HG03025 (cell line): ENCODE measurements around the gene TMEM131.
"Not testable (repeated sequence)": the region's sequence is repeated elsewhere in the genome, so short reads cannot be mapped to it uniquely, and the experiment has no call there.

Source experiments
- ATAC-seq: cut with Tn5 transposase; IDR thresholded peaks from one replicate; pipeline ENCODE4 v1.9.1; 2021; ENCODE audit warnings: mild to moderate bottlenecking, moderate library complexity; ENCODE audit not compliant: unreplicated experiment, low FRiP score

Gene TMEM131

DNA sequence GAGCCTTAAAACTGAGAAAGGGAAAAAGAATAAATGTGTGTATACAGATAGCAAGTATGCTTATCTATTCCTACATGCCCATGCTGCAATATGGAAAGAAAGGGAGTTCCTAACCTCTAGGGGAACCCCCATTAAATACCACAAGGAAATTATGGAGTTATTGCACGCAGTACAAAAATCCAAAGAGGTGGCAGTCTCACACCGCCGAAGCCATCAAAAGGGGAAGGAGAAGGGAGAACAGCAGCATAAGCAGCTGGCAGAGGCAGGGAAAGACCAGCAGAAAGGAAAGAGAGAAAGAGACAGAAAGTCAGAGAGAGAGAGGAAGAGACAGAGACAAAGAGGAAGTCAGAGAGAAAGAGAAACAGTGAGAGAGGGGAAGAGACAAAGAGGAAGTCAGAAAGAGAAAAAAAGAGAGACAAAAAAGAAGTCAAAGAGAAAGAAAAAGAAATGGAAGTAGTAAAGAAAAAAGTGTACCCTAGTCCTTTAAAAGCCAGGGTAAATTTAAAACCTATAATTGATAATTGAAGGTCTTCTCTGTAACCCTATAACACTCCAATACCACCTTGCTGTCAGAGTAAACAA, 169.4 kb downstream of the TMEM131 start:
- not testable (repeated sequence) for ATAC-seq

DNA sequence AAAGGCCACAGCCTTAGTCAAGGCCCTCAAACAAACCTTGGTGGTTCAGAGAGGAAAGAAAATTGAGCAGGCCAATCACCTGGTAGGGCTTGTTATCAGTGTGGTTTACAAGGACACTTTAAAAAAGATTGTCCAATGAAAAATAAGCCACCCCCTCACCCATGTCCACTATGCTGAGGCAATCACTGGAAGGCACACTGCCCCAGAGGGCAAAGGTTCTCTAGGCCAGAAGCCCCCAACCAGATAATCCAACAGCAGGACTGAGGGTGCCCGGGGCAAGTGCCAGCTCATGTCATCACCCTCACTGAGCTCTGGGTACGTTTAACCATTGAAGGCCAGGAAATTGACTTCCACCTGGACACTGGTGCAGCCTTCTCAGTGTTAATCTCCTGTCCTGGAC, 171.7 kb downstream of the TMEM131 start:
- not testable (repeated sequence) for ATAC-seq

DNA sequence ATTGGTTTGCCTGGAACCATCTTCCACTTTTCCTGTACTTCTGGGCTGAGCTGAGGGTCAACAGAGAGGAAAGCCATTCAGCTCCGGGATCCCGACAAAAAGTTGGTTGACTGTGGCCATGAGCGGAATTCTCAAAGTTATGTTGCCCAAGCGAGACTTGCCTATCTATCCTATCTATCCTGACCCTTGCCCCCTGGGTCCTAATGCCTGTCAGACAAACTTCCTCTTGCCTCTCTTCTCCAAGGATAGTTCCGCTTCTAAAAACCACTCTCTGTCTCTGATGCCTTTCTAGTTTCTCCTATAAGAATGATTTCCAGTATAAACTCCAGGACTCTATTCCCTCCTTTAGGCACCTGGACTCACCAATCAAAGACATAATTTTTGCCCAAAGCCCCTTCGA, 173.9 kb downstream of the TMEM131 start:
- ATAC-seq = not testable (repeated sequence)

DNA sequence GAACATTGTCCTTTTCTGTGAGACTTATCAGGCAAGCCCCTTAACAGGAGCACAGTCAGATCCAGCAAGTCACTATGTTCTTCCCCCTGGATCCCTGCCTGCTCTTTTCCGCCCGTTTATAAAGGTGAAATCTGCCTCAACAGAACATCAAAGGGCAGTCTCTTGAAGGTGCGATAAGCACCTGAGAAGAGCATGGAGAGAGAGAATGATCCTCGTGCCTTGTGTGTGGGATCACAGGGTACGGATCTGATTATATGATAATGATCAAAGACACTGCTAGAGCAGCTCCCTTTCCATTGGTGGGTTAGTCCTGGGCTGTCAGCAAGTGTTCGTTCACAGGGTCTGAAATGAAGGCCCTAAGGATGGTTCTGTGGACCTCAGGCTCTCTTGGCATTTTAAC, 176.0 kb downstream of the TMEM131 start:
- no peak for ATAC-seq

DNA sequence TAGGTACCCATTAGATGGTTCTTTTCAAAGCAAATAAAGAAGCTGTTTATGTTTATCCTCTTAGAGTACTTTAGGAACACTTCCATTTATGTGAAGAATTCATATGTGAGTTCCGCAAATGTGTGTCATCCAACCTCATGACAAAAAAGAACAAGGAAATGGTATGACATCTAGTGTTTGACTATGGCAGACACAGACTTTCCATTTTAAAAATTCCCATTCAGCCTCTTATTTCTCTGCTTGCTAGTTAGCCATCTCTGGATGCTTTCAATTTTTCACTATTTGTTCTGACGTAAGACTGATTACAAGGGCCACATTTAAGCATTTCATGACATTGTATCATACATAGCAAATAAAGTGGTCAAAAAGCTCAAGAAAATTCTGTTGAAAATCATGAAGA, 179.3 kb downstream of the TMEM131 start:
- no peak for ATAC-seq

DNA sequence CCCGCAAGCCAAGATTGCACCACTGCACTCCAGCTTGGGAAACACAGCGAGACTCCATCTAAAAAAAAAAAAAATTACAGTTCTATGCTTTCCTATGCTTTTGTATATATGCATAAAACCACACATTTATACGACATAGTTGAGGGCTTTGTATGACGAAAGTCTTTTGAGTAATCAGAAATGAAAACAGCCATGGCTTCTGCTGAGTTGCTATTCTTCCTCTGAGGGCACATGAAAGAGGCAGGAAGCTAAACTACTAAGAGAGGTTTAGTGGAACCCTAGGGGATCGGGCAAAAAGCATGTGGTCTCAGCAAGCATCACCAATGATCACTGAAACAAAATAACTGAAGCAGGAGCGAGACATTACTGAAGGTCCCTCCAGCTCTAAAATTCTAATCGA, 182.8 kb downstream of the TMEM131 start:
- ATAC-seq = no peak

DNA sequence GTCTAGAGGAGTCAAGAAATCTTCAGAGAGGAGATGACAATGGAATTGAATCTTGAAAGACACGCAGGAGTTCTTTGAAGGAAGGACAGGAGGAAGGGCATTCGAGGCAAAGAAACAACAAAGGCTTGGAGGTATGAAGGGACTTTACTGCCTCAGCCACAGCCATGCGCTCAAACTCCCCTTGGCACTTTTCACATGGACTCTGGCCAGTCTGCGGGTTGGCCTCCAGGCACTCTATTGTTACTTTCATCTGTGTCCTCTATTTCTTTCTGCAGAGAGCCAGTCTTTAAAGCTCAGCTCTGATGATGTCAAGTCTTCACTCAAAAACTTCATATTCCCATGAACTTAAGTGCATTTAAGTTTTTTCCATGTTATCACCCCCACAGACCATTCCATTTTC, 186.9 kb downstream of the TMEM131 start:
- no peak for ATAC-seq

DNA sequence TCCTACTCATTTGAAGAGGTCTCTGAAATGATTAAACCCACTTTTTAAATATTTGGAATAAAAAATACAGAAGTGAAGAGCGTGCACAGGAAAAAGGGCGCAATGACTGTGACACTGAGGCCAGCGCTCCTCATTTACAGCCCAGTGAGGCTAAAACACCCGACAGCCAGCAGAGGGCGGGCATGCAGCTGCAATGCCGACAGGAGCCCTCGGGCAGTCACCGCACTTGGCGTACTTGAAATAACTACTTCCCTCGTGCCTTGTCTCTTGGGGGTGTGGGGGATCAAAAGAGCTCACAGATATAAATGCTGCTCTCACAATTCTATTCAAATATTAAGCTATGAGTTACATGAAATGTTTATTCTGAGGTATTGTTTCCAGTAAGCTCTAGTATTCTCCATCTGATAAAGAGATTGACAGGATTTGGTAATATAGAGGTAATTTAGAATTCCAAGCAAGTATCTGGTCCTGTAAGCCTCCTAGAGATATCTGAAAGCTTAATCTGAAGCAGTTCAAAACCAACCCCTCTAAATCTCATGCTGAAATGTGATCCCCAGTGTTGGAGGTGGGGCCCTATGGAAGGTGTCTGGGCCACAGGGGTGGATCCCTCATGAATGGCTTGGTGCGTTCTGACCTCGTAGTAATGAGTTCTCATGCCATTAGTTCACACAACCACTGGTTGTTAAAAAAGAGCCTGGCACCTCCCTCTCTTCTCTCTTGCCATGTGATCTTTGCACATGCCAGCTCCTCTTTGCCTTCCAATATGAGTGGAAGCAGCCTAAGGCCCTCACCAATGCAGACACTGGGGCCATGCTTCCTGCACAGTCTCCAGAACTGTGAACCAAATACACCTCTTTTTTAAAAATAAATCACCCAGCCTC, 188.8 kb downstream of the TMEM131 start:
- no peak for ATAC-seq

DNA sequence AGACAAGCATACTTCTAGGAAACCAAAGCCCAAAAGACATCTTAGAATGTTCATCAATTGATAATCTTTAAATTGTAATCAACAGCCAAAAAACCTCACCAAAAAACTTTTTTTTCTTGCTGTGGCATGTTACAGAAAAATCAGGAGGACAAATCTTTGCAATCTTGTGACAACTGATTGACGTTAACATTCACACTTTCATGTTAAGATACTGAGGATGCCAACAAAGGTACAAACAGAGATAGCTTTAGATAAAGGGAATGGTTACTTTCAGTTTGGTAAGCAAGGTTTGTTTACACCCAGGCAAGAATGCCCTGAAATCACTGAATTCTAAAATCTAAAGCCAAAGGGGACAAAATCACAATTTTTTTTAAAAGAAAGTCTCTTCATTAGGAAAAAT, 190.0 kb downstream of the TMEM131 start:
- no peak for ATAC-seq

DNA sequence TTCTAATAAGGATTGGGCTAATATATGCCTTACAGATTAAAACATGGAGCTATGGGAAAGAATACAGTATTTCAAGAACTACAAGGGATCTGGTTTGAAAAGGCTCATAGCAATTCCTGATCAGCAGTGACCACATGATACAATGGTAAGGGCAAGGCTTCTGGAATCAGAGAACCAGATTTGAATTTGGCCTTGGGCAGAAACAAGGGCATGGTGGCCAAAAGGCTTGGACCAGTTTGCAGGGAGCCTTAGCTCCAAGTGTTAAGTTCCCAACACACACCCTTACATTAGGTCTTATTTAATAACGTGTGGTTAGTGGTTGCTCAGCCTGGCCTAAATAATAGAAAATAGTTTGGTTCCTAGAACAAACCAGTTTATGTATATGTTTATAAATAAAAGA, 194.7 kb downstream of the TMEM131 start:
- ATAC-seq = no peak

DNA sequence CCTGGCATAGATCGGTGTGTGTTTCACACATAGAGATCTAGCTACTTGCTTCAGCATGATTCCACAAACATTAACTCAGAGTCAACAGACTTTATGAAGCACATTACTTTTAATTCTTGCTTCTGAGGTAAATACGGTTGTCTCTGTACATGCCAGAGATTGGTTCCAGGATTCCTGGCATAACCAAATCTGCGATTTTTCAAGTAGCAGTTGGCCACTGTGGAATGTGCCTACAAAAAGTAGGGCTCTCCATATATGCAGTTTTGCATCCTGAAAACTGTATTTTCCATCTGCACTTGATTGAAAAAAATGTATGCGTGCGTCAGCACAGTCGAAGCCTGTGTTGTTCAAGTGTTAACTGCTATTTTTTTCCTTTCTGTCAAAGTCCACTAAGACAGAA, 197.3 kb downstream of the TMEM131 start:
- no peak for ATAC-seq

DNA sequence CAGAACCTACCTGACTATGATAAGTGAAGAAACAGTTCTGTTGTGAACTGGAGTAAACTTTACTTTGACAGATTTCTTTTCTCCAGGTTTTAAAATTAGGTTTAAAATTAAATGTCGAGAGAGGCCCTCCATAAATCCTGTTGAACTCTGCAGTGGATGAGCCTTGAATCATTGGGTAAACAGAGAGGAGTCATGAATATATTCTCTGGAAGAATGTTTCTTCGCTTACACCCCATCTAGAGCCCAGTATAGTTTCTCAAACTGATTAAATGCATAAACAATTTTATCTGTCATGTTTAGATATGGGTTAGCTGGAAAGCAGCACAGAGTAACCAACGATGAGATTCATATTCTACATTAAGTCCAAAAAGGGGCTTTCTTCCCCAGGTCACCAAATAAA, 198.4 kb downstream of the TMEM131 start:
- ATAC-seq = no peak

DNA sequence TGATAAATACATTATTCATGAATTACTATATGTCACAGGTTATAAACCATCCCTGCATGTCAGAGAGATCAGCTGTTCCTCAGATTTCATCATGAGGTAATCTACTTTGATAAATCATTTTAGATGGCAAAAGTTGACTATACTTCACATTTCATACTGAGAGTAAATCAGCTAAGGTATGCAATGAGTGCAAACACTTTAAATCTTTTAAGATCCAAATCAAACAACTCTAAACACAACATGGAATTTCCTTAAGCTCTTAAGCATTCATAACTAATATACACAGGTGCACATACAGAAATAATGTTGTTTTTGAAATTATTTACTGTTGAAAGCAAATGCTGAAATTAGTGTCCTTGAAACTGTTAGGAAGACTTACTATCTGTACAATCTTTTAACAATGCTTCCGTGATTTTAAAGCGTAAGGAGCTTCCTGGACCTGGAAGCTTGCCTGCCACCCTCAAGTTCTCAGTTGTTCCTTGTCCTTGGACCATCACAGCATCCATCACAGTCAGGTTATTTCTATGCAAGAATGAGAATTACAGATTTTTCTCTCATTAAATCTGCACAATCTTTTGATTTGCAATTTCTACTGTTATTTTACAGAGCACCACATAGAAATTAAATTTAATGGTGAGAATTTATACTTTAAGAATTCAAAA, 199.2 kb downstream of the TMEM131 start:
- no peak for ATAC-seq

DNA sequence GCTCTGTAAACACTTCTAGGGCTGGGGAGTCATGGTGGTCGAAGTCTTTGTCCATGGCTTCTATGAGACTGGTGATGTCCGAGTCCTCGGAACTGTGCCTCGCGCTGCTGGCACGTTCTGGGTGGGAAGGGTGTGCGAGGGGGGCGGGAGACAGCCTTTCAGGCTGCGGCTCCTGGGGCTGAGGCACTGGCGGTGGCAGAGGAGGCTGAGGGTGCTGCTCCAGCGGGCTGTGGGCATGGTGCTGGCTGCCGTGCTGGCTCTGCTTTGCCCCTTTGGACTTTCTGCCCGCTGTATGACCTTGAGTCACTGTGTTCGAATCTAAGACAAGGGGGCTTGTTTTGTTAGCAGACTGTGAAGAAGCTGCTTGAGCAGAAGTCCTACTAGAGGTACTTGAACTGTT, 203.3 kb downstream of the TMEM131 start:
- ATAC-seq = no peak

DNA sequence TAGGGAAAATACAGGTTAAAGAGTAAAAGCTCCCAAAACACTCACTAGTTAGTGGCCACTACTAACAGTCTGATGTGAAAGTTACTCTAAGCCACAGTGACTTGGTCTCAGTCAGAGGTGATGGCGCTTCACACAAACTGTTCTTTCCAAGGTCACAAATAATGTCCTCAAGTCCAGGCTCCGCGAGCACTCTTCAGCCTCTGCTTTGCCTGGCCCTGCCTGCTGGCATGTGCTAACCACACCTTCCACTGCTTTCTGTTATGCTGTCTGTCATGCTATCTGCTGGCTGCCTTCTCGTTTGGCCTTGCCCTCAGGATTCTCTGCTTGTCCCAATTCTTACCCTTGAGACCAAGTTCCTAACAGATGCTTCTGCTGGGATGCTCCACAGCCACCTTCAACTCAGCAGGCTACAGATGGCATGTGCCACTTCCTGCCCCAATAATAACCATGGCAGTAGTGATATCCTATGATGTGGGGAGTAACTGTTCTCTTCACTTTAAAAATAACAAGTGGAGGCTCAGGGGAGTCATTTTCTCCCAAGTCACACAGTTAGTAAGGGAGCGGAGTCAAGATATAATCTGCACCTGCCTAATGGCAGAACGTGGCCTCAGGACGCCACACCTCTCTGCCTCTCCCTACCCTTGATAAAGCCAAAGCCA, 206.6 kb downstream of the TMEM131 start:
- no peak for ATAC-seq

DNA sequence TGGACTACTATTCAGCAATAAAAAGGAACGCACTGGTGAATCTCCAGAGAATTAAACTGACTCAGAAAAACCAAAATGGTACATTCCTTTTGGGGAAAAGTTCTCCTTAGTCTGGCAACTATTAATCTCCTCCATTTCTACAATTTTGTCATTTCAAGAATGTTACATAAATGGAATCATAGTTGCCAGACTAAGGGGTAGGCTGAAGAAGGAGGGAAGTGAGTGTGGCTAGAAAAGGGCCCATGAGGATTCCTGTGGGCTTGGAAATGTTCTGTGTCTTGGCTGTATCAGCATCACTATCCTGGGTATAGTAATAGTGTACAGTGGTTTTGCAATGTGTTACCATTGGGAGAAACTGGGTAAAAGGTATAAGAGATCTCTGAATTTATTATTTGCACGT, 209.9 kb downstream of the TMEM131 start:
- ATAC-seq = no peak

DNA sequence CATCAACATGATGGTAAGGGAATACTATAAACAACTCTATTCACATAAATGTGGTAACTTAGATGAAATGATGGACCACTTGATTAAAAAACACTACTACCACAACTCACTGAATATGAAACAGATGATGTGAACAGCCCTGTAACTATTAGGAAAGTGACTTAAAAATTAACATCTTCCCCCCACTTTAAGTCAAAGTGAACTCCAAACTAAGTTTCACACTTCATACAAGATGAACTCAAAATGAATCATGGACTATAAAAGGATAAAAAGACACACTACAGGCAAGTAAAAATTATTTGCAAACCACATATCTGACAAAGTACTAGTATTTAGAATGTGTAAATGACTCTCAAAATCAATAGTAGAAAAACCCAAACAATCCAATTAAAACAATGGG, 210.8 kb downstream of the TMEM131 start:
- ATAC-seq = no peak

DNA sequence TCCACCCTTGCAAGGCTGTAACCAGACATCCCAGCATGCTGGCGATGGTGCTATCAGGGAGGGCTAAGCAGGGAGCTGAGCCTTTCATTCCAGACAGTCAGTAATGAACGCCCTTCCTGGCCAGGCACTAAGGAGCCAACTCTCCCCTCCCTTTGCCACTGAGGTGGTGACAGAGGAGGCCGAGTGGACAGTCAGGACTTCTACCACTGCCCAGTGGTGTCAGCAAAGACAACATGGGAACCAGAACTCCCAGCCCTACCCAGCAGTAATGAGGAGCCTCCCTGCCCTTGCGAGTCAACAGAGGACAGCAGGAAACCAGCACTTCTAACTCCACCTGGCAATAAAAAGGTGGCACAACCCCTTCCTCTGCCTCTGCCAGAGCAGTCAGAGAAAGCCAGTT, 213.8 kb downstream of the TMEM131 start:
- ATAC-seq = no peak

DNA sequence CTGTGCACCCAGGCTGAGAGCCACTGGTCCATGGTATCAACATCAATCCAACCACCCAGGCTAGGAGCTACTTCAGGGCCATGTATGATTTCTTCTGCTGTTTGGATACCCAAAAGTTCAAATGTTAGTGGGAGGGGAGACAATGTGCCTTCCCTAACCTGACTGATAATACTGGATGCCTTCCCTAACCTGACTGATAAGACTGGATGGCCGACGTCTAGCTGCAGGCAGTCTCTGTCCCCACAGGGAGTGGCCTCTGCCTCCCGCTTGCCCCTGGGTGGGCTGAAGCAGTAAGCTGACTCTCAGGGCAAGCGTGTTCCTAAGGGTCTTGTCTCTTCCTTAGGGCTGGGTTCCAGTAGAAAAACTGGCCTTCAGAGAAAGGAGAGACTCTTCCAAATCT, 216.6 kb downstream of the TMEM131 start:
- ATAC-seq = no peak

DNA sequence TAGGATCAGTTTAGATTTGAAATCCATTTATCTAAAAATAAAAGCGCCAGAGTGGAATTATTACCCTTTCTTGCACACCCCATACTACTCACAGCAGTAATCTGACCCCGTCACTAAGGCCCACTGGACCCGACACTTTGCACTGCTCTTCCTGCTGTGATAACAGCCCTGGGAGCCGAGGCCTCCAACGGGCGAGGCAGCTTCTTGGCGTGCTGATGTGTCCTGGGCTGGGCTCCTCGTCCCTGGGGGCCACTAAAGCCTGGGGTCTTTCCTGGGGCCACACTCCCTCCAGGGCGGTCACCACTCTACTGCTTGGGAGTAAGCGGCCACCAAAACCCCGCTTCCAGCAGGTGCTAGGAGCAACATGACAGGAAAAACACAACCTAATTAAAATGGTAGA, 220.7 kb downstream of the TMEM131 start:
- ATAC-seq = no peak

DNA sequence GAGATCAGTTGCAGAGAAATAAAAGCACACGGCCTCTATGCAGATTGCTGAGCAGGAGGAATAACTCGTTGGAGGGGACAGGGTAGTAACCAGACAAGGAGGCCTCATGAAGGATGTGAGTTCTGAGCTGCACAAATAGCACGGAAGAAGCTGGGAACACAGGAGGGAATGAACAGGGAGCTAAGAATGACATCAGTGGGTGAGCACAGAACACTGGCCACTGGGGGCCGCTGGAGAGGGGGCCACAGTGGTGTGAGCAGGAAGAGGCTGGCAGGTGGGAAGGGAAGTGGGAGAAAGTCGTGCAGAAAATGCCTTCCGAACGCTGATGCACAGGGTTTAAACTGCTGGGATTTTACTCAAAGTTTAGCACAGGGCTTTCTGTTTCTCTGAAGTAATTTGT, 221.3 kb downstream of the TMEM131 start:
- no peak for ATAC-seq
